HG03558 (cell line): Measurements from ENCODE around the gene MLLT3.
"Not testable (repeated sequence)": the region's sequence is repeated elsewhere in the genome, so short reads cannot be mapped to it uniquely, and the experiment has no call there.

Experiments
- ATAC-seq: cut with Tn5 transposase; IDR thresholded peaks from one replicate; pipeline ENCODE4 v1.9.1; 2021; ENCODE audit warnings: moderate number of reproducible peaks; ENCODE audit not compliant: unreplicated experiment; ENCODE audit errors: extremely low read depth

MLLT3 gene

GRCh38 chr9:20599195-20599594, 23.1 kb downstream of the MLLT3 start:
- no peak for ATAC-seq

DNA sequence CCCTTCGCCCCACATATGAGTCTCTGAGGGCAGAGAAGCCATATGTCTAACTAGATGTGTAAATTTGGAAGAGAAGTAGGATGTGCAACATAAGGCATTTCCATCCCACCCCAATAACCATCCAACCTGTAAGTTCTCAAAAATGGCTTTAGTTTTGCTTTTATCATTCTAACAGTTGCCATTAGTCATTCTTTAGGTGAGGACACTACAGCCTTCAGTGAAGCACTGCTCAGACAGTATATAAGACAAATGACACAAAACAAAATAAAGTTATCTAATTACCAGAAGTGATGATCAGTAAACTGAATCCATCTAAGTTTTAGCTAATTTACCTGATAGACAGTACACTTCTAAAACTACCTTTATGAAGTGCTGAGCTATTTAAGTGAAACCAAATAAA, 23.9 kb downstream of the MLLT3 start:
- ATAC-seq: no peak

- ATAC-seq: no peak
Observed at GRCh38 chr9:20597862-20598261, 24.4 kb downstream of the MLLT3 start.

GRCh38 chr9:20594608-20595007, 27.7 kb downstream of the MLLT3 start:
- no peak for ATAC-seq

- no peak for ATAC-seq
Observed at GRCh38 chr9:20593537-20593936, 28.8 kb downstream of the MLLT3 start.

GRCh38 chr9:20593105-20593504, 29.2 kb downstream of the MLLT3 start:
- no peak for ATAC-seq

DNA sequence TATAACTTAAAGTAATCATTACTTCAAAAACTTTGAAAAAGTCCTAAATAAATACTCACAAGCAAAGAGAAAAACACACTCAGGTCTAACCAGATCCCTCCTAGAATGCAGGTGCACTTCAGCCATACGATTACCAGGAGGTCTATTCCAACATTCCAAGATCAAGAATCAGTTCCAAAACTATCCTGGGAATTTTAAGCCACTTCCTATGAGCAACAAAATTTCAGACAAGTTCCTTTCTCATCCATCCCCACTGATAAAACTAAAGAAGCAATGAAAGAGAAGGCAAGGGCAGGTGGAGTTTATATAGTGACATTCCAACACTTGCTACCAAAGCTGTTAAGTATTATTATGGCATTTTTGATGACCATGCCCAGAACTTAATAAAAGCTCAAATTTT, 29.6 kb downstream of the MLLT3 start:
- no peak for ATAC-seq

DNA sequence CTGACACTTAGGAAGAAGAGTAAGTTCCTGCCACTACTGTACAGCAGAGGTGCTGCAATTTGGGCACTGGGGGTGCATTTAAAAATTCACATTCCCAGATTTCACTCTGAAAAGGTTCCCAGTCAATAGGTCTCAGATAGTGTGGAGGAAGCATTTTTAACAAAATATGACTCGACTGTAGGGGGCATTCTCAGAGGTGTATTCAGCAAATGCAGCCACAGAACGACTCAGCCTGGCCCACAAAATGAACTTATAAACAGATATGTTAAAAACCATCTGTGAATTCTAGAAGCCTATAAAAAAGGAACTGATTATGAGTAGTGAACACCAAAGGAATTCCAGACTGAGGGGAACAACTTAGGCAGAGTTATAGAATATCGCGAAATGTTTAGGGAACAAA, 31.1 kb downstream of the MLLT3 start:
- no peak for ATAC-seq

GRCh38 chr9:20584968-20585643, 37.2 kb downstream of the MLLT3 start:
- ATAC-seq: no peak

DNA sequence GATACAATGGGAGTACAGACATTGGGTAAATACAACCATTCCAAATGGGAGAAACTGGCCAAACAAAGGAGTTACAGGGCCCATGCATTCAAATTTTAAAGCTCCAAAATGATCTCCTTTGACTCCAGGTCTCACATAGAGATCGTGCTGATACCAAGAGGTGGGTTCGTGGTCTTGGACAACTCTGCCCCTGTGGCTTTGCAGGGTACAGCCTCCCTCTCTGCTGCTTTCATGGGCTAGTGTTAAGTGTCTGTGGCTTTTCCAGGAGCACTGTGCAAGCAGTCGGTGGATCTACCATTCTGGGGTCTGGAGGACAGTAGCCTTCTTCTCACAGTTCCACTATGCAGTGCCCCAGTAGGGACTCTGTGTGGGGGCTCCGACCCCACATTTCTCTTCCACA, 39.2 kb downstream of the MLLT3 start:
- ATAC-seq: not testable (repeated sequence)

DNA sequence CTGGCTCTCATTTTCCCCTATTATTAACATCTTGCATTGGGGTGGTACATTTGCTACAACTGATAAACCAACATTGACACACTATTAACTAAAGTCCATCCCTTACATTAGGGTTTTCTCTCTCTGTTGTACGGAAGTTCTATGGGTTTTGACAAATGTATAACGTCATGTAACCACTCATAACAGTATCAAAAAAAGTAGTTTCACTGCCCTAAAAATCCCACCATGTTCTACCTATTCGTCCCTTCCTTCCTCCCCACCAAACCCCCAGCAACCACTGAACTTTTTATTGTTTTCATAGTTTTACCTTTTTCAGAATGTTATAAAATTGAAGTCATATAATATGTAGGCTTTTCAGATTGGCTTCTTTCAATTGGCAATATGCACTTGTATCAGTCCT, 40.1 kb downstream of the MLLT3 start:
- no peak for ATAC-seq

- no peak for ATAC-seq
Observed at GRCh38 chr9:20580673-20581072, 41.6 kb downstream of the MLLT3 start.

- ATAC-seq: no peak
Observed at GRCh38 chr9:20579524-20580314, 42.6 kb downstream of the MLLT3 start.

DNA sequence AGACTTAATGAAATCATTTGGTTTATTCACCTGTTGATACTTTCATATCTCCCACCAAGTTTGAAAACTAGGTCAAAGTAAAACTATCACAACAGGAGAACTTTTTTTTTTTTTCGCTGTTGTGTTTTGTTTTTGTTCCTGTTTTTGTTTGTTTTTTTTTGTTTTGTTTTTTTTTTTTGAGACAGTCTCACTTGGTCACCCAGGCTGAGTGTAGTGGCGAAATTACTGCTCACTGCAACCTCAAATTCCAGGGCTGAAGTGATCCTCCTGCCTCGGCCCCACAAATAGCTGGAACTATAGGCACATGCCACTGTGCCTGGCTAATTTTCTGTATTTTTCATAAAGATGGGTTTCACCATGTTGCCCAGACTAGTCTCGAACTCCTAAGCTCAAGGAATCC, 49.3 kb downstream of the MLLT3 start:
- no peak for ATAC-seq

DNA sequence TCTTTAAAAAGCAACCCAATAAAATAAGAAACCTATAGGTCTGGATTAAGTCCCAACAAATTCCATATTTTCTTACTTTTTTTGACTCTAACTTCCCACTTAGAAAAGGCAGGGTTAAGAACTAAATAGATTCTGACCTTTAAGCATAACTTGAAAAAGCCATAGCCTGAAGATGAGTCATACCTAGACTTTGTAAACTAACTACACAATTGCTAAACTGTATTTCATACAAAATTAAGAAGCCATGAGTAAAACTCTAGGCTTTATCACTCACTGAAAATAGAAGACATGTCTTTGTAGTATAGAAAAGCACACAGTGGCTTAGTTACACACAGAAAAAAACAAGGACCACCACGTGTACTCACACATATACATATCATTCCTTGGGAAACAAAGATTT, 51.5 kb downstream of the MLLT3 start:
- peak; percentile 52 for ATAC-seq

- ATAC-seq: no peak
Observed at GRCh38 chr9:20570087-20570486, 52.2 kb downstream of the MLLT3 start.

DNA sequence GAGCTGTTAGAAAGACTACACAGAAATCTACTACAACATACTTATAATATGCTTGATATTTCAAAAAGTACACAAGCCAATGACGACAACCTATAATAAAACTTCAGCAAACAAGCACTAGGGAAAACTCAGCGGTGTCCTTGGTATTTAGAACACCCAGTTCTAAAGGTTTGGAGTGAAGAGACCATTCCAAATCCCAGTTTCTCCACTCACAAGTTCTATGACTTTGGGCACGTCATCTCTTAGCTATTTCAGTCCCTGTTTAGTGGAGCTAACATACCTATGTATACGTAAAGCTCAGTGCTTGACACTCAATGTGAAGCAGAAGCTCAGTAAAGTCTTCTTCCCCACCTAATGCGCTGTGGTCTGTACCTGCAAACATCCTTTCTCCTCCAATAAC, 52.8 kb downstream of the MLLT3 start:
- no peak for ATAC-seq

GRCh38 chr9:20568400-20568799, 53.9 kb downstream of the MLLT3 start:
- no peak for ATAC-seq

DNA sequence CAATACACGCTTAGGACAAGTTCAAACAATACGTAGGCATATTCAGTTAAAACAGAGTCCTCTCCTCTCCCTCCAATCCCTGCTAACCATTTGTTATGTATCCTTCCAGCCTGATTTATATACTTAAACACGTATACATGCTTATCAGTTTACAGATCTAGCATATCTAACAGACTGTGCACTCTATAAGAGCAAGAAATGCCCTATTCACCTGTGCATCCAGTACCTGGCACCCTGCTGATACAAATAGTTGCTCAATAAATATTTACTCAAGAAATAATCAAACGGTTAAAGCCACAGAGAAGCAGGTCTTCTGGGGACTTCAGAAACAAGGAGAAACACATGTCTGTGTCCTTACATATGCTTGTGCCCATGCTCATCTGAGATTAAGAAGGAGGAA, 55.9 kb downstream of the MLLT3 start:
- no peak for ATAC-seq

DNA sequence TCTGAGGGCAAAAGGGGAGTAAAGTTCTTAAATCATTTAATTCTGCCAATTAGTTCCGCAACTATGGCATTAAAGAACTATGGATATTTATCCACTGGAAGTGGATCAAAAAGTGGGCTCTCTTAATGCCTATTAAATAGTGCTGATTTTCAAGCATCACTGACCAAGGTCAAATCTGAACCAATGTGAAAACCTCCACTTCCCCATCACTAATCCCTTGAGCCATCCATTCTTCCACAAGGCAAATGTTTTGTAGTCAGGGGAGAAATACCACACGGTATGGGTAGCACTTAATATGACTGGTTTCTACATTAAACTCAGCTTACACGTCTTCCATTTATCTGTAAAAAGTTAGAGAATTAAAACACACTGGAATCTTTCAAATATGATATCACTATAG, 57.6 kb downstream of the MLLT3 start:
- ATAC-seq: no peak

DNA sequence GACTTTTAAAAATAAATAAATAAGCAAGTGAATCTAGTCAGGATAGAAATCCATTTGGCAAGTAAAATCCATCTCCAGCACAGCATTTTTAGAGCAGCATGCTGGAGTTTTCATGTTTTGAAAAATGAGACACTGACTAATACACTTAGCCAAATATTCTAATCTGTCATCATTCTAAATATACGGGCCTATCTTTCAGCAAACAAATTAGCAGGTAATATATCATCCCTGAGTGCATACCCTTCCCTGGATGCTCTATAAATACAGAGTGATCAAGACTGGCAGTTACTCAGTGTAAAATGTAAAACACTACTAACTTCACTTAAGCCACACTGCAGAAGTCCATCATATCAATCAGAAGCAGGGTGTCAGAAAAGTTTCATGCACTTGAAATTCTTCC, 58.4 kb downstream of the MLLT3 start:
- no peak for ATAC-seq

GRCh38 chr9:20562051-20562450, 60.2 kb downstream of the MLLT3 start:
- peak; percentile 43 for ATAC-seq
